Activated CD8-positive, alpha-beta T cell treated with anti-CD3 and anti-CD28 coated beads, Interleukin-2, amount 10 ng/mL, durations not matched to agents 7 days and 5 days (primary cell): Measurements from ENCODE around the gene PRKG1. TPM values are rescaled to one million over a fixed set of nuclear protein-coding genes. Genes with fewer than 3 reads are reported as not detected.

Source experiments
- ATAC-seq: fragments of 150-1000 bp; cut with Tn5 transposase; one replicate; pipeline ENCODE4 v1.10.0; 2021; ENCODE audit warnings: moderate library complexity
- CTCF ChIA-PET: fragments of 350-600 bp; sonication (Branson Sonifier 250); formaldehyde crosslinking; loops from one replicate; lab custom pipeline; 2021; ENCODE audit warnings: antibody characterized with exemption; lab: Charles Lee
- POLR2A ChIA-PET: fragments of 350-600 bp; sonication (Branson Sonifier 250); formaldehyde crosslinking; loops from one replicate; lab custom pipeline; 2021; ENCODE audit warnings: antibody characterized with exemption; lab: Charles Lee
- DNase-seq: peaks from one replicate; pipeline ENCODE4 v3.0.0-alpha.2; 2020
- H3K27ac Mint-ChIP-seq: one replicate; pipeline ENCODE4 v1.8.0; 2021; ENCODE audit warnings: mild to moderate bottlenecking, mixed read lengths
- H3K27me3 Mint-ChIP-seq: one replicate; pipeline ENCODE4 v1.8.0; 2021; ENCODE audit warnings: low read depth, mixed read lengths
- H3K36me3 Mint-ChIP-seq: one replicate; pipeline ENCODE4 v1.8.0; 2021; ENCODE audit warnings: low read depth, mixed read lengths
- H3K4me1 Mint-ChIP-seq: one replicate; pipeline ENCODE4 v1.8.0; 2021; ENCODE audit warnings: low read depth, mixed read lengths
- H3K4me3 Mint-ChIP-seq: one replicate; pipeline ENCODE4 v1.8.0; 2021; ENCODE audit warnings: mild to moderate bottlenecking, mixed read lengths
- H3K9me3 Mint-ChIP-seq: one replicate; pipeline ENCODE4 v1.8.0; 2022; ENCODE audit warnings: mixed read lengths; ENCODE audit not compliant: insufficient read depth
- total RNA-seq, 2 experiments: library from RNA; stranded (reverse); gene quantifications; one replicate each; pipeline ENCODE4 v1.2.3, GENCODE V29; 2021

Gene PRKG1
- total RNA-seq, 2 experiments from 2014 or later: not detected

DNA sequence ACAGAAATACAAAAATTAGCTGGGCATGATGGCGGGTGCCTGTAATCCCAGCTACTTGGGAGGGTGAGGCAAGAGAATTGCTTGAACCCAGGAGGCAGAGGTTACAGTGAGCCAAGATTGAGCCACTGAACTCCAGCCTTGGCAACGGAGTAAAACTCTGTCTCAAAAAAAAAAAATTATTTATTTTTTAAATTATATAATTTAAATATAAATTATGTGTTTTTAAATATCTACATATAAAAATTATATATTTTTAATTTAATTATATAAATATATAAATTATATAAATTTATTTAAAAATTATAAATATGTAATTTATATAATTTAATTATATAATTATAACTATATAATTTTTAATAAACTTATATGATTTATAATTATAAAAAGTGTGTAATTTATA lies 51.2 kb downstream of the PRKG1 start:
- no peak overlapping the region for H3K27ac Mint-ChIP-seq
- no peaks in the 10 kb centered on the region for H3K4me1 Mint-ChIP-seq
- H3K4me3 Mint-ChIP-seq: no peak overlapping the region
- H3K27me3 Mint-ChIP-seq: no peaks in the 10 kb centered on the region
- ATAC-seq (no peak), DNase-seq (no peak)
- H3K9me3 Mint-ChIP-seq: peaks cover 4% of the 10 kb centered on the region
- H3K36me3 Mint-ChIP-seq: no peaks in the 10 kb centered on the region
- CTCF ChIA-PET: no interaction called here
- POLR2A ChIA-PET: interaction anchor here (0.7 kb wide), 1 partner anchor 199 kb away, joined by 3 read pairs; no protein-coding TSS in a partner anchor

DNA sequence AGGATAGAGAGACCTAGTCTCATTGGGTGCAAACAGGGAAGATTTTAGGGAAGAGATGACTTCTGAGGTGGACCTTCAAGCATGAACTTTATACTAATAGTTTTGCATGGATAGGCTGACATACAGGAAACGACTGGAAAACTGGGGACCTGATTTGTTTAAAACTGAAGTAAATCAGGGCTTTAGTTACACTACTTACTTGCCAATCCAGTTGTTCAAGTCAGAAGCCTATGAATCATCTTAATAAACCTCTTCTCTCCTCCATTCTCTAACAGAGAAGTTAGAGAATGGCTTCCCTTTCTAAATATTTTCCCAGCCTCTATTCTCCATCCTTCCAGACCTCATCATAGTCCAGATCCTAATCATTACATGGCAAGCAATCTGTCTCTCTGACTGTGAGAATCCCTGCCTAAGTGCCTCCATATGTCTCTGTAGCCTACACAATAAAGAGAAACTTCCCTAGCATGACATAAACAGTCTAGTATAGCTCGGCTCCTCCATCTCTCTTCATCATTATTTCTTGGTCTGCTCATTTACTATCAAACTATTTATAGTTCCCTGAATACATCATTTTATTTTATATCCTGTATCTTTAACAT lies 55.8 kb downstream of the PRKG1 start:
- H3K4me3 Mint-ChIP-seq: no peak overlapping the region
- no peak overlapping the region for H3K27ac Mint-ChIP-seq
- POLR2A ChIA-PET: no interaction called here
- DNase-seq (no peak), ATAC-seq (no peak)
- H3K4me1 Mint-ChIP-seq: no peaks in the 10 kb centered on the region
- H3K9me3 Mint-ChIP-seq: peaks cover 4% of the 10 kb centered on the region
- H3K36me3 Mint-ChIP-seq: no peaks in the 10 kb centered on the region
- CTCF ChIA-PET: no interaction called here
- no peaks in the 10 kb centered on the region for H3K27me3 Mint-ChIP-seq

DNA sequence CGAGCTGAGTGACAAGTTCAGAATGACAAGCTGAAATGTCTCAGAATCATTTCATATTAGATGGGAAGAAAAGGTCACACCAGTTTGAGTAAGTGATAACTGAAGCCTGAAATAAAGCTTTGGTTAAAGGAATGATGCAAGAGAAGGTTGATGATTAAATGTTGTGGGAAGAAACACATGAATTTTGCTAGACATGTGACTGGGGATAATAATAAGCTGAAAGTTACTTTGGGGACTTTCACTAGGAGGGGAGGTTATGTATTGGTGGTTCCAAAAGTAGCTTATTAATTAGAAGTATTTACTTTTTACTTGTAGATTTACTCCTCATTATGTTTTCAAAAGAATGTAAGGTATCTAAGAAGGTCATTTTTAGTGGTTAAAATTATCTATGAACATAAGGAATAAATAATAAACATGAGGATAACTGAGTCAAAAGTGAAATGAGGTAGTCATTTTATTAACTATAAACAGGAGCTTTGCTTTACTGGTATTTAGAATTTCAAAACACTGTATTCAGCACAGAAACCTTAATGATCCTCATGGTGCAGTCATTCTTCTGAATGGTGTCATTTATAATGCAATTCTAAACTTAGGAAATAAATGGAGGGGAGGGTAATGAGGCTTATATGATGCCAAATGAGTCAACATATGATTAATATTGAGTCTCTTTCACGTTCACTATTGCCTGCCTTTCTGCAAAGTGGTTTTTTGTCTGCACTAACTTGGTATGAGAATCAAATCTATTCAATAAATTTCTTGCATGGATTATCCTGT lies 63.7 kb downstream of the PRKG1 start:
- H3K4me3 Mint-ChIP-seq: no peak overlapping the region
- ChIA-PET POLR2A (no interaction called here), CTCF (no interaction called here)
- H3K36me3 Mint-ChIP-seq: no peaks in the 10 kb centered on the region
- H3K27me3 Mint-ChIP-seq: no peaks in the 10 kb centered on the region
- no peak overlapping the region for H3K27ac Mint-ChIP-seq
- no peaks in the 10 kb centered on the region for H3K9me3 Mint-ChIP-seq
- ATAC-seq (no peak), DNase-seq (no peak)
- no peaks in the 10 kb centered on the region for H3K4me1 Mint-ChIP-seq

DNA sequence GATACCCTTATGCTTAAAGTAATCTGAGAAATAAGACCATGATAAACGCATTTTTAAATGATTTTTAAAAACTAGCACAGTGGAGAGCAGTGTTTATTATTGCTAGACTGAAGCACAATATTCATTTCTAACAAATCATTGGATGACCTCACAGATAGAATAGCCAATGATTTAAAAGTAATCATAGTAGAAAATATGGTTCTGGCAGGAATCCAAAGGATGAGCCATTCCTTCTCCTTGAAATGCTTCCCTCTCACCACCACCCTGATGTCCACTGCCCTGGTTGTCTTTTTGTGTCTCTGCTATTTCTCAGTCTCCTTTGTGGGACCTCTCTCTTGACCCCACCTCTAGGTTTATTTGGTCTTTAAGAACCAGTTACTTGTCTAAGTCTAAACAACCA lies 64.9 kb downstream of the PRKG1 start:
- Mint-ChIP-seq H3K27me3 (no peaks in the 10 kb centered on the region), H3K4me1 (no peaks in the 10 kb centered on the region), H3K27ac (no peak overlapping the region), H3K36me3 (no peaks in the 10 kb centered on the region), H3K9me3 (no peaks in the 10 kb centered on the region), H3K4me3 (no peak overlapping the region)
- ChIA-PET CTCF (no interaction called here), POLR2A (no interaction called here)
- no peak for DNase-seq
- no peak for ATAC-seq

DNA sequence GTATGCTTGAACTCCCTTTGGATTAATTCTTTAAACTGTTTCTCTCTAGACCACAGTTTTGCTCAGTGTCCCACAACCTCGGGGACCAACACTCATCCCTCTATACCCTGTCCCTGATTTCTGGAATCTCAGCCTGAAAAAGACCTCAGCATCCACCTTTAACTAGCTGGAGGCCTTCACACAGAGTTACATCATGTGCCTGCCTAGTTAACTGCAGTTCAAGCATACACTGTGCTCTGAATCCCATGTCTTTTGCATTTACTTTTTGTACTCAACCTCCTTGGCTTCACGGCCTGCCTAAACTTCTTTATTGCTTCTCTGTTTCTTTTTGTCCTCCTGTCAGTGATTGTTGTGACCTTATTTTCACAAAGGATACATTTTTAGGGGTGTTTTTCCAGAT lies 66.7 kb downstream of the PRKG1 start:
- no peak overlapping the region for H3K4me3 Mint-ChIP-seq
- H3K4me1 Mint-ChIP-seq: no peaks in the 10 kb centered on the region
- POLR2A ChIA-PET: no interaction called here
- no peaks in the 10 kb centered on the region for H3K9me3 Mint-ChIP-seq
- no peak overlapping the region for H3K27ac Mint-ChIP-seq
- no peak for DNase-seq
- H3K27me3 Mint-ChIP-seq: no peaks in the 10 kb centered on the region
- CTCF ChIA-PET: no interaction called here
- ATAC-seq: no peak
- no peaks in the 10 kb centered on the region for H3K36me3 Mint-ChIP-seq

DNA sequence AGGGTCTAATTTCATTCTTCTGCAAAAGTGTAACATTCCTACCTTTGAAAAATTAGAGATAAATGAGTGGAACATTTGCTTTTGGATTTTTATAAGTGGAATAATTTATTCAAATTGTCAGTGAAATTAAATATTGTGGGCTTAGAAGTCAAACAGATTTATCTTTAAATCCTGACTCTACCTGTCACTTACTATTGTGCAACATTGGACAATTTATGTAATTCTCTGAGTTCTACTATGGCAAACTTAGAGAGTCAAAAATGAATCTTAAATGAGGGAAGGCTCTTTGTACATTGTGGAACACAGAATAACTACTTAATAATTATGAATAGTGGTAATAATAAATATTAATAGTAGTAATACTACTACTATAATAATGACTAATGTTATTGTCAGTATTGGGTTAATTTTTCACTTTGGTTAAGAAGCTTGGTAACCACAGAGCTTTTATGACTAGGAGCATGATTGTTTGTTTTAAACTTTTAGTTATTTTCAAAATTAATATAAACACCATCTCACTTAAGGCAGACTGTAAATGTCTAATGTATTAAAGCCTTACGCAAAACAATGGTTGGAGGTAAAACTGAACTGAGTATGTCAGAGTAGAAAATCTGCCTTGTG lies 70.0 kb downstream of the PRKG1 start:
- ChIA-PET POLR2A (no interaction called here), CTCF (no interaction called here)
- no peaks in the 10 kb centered on the region for H3K27me3 Mint-ChIP-seq
- H3K27ac Mint-ChIP-seq: no peak overlapping the region
- no peaks in the 10 kb centered on the region for H3K4me1 Mint-ChIP-seq
- ATAC-seq: no peak
- H3K9me3 Mint-ChIP-seq: no peaks in the 10 kb centered on the region
- no peak overlapping the region for H3K4me3 Mint-ChIP-seq
- DNase-seq: no peak
- H3K36me3 Mint-ChIP-seq: no peaks in the 10 kb centered on the region

DNA sequence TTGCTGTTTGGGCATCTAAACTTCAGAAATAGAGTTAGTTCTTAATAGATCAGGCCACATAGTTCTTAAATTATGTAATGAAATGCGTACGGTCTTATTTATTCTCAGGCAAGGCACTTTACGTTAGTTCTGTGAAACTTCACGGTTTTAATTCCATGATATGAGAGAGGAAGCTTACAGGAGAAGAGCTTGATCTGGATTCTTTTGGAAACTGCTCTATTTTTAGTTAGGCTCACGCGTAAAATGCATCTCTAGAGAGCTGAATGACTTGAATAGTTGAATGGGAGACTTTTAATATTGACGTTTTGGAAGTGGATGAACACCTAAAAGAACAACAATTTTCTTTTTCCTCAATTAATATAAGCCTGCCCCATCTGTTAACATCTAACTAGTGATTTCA lies 71.1 kb downstream of the PRKG1 start:
- H3K27me3 Mint-ChIP-seq: no peaks in the 10 kb centered on the region
- CTCF ChIA-PET: no interaction called here
- no peaks in the 10 kb centered on the region for H3K9me3 Mint-ChIP-seq
- DNase-seq: no peak
- H3K4me1 Mint-ChIP-seq: no peaks in the 10 kb centered on the region
- POLR2A ChIA-PET: no interaction called here
- no peak overlapping the region for H3K27ac Mint-ChIP-seq
- H3K36me3 Mint-ChIP-seq: no peaks in the 10 kb centered on the region
- ATAC-seq: no peak
- no peak overlapping the region for H3K4me3 Mint-ChIP-seq

DNA sequence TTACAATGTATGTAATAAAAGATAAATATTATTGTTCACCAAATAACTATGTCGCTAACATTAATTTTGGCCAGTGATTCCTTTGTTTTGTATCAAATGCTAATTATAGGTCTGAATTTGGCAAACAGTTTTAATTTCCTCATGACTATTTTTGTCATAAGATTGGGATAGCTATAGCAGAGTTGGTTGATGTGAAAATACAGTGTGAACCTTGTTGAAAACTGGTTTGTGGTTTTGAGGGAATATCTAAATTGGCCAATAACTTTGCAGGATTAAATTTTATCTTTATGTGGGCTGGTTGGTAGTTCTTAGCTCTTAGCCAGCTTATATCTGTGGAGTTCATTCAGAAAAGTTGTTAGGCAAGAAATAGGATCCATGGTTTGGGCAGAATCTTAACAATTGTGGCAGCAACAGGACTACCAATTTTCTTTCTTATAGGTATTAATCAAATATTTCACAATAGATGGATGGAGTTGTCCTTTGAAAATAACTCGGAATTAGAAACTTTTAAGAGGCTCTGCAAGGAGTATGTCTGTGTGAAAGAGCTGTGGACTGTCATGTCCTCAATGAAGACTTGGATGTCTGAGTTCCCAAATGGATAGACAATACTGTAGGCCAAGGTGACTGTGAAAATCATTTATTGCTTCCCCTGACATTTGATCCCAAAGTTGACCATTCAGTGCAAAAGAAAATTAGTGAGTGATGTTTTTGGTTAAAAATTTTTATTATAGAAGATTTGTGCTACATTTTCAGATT lies 73.5 kb downstream of the PRKG1 start:
- CTCF ChIA-PET: no interaction called here
- POLR2A ChIA-PET: no interaction called here
- Mint-ChIP-seq H3K9me3 (no peaks in the 10 kb centered on the region), H3K4me1 (no peaks in the 10 kb centered on the region), H3K4me3 (no peak overlapping the region), H3K36me3 (no peaks in the 10 kb centered on the region), H3K27ac (no peak overlapping the region), H3K27me3 (no peaks in the 10 kb centered on the region)
- no peak for ATAC-seq
- no peak for DNase-seq

DNA sequence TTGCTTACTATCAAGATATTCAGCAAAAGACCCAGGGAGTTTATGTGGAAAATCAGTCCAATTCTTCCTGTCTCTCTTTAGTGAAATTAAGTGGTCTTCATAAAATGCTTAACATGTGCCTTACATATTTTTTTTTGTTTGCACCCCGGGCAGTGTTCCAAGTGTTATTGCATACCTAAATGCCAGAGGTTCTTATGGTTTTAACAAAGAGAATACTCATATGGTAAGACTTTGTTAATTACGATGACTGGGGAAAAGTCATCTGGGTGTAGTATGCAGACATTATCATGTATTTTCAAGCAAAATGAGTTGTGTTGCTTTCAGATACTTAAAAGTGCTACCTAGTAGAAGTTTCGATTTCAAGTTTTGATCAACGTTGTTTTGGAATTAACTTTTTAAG lies 82.6 kb downstream of the PRKG1 start:
- ChIA-PET POLR2A (no interaction called here), CTCF (no interaction called here)
- no peak for DNase-seq
- no peak overlapping the region for H3K27ac Mint-ChIP-seq
- H3K4me3 Mint-ChIP-seq: no peak overlapping the region
- H3K27me3 Mint-ChIP-seq: no peaks in the 10 kb centered on the region
- no peak for ATAC-seq
- no peaks in the 10 kb centered on the region for H3K9me3 Mint-ChIP-seq
- H3K36me3 Mint-ChIP-seq: no peaks in the 10 kb centered on the region
- H3K4me1 Mint-ChIP-seq: no peaks in the 10 kb centered on the region

DNA sequence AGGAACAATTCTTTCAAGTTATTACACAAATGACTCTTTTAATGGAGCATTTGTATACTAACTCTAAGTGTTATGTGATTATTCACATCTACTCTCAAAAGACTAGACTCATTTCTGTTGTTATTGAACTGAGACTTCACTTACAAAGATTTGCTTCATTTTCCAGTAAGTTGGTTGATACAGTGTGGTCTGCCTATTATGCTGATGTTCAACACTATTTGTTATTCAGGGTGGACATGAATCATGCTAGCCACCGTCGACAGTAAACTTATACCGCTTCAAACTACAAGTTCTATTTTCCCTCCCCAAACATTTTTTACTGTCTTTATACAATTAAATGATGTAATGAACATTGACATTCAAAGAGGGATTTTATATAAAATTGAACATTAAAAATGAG lies 84.5 kb downstream of the PRKG1 start:
- ChIA-PET POLR2A (no interaction called here), CTCF (no interaction called here)
- Mint-ChIP-seq H3K9me3 (no peaks in the 10 kb centered on the region), H3K27ac (no peak overlapping the region), H3K36me3 (no peaks in the 10 kb centered on the region), H3K27me3 (no peaks in the 10 kb centered on the region), H3K4me3 (no peak overlapping the region), H3K4me1 (no peaks in the 10 kb centered on the region)
- DNase-seq (no peak), ATAC-seq (no peak)

DNA sequence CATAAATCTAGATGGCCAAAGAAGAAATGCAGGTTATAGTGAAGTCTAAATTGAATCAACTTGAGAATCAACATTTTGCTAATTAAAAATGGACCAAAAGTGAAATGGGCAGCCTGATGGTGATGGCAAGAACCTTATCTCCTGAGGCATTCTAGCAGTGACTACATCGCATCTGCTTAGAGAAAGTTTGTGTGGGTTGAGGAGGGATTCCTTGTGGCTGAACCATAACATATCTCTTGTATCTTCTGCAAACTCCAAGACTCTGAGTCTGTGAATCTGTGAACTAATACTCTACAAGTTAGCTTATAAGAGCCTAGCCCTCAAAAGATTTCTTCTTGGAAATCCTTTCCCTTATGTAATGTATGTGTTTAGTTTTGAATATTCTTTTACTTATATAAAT lies 85.6 kb downstream of the PRKG1 start:
- DNase-seq: no peak
- no peak for ATAC-seq
- Mint-ChIP-seq H3K36me3 (no peaks in the 10 kb centered on the region), H3K27ac (no peak overlapping the region), H3K9me3 (no peaks in the 10 kb centered on the region), H3K4me1 (no peaks in the 10 kb centered on the region), H3K27me3 (no peaks in the 10 kb centered on the region), H3K4me3 (no peak overlapping the region)
- POLR2A ChIA-PET: no interaction called here
- CTCF ChIA-PET: no interaction called here

DNA sequence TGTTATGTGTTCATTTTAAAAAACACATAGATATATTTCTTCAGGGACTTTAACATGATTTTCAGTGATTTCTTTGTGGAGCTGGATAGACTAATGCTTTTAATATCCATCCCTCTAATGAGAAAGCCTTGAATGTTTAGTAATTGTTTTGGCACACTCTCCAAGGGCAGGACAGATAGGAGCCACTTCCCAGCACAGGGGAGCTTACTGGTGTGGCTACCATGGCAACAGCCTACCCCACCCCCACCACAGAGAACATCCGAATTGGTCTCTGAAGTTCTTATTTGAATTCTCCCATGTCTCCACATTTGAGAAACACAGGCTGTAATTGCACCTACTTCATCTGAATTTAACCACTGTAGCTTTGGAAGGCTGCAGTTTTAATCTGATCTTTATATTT lies 87.7 kb downstream of the PRKG1 start:
- DNase-seq (no peak), ATAC-seq (no peak)
- no peak overlapping the region for H3K4me3 Mint-ChIP-seq
- ChIA-PET CTCF (no interaction called here), POLR2A (no interaction called here)
- H3K27ac Mint-ChIP-seq: no peak overlapping the region
- no peaks in the 10 kb centered on the region for H3K27me3 Mint-ChIP-seq
- H3K4me1 Mint-ChIP-seq: no peaks in the 10 kb centered on the region
- no peaks in the 10 kb centered on the region for H3K9me3 Mint-ChIP-seq
- no peaks in the 10 kb centered on the region for H3K36me3 Mint-ChIP-seq
